ENCODE measurements around the gene PLEKHA7. TPM values are rescaled to one million over a fixed set of nuclear protein-coding genes. Genes with fewer than 3 reads are reported as not detected.

The PLEKHA7 gene
- total and polyA plus RNA-seq, 2 of the 8 experiments (the other 6 are each of a cell fraction or from before 2014, with no cell fraction given), result 11.4 to 25.6 TPM

GRCh38 chr11:16946477-16947282 is 67.5 kb downstream of the PLEKHA7 start:
- no peak overlapping the region for H2BK12ac ChIP-seq (ENCODE audit: low read depth, low read length)
- H3K36me3 ChIP-seq (ENCODE audit: control insufficient read depth in 2 of 4, insufficient read depth in 4 of 4, low read length in 3 of 4), result no peaks in the 10 kb centered on the region; a peak in 1 of 8 replicates
- no peak overlapping the region for H2BK5ac ChIP-seq (ENCODE audit: low read depth, low read length)
- H3K14ac ChIP-seq (ENCODE audit: insufficient read length), result no peak overlapping the region
- H3K79me1 ChIP-seq (ENCODE audit: low read depth, low read length), result peaks cover 4% of the 10 kb centered on the region; the same call in 1 of the 2 replicates
- H2BK20ac ChIP-seq (ENCODE audit: low read length), result no peak overlapping the region
- H3K23ac ChIP-seq (ENCODE audit: insufficient read length), result no peak overlapping the region
- H3K79me2 ChIP-seq (ENCODE audit: control insufficient read depth in 1 of 2, insufficient read depth in 2 of 2, low read length in 2 of 2), result peaks cover 0 to 3% of the 10 kb centered on the region in 2 experiments; a peak in 1 of 4 replicates
- no peak overlapping the region for H3K4ac ChIP-seq (replicated peaks; ENCODE audit: insufficient read length, low read depth, low read length)
- no peak overlapping the region for H3K18ac ChIP-seq (ENCODE audit: extremely low read depth, low read length)
- no peaks in the 10 kb centered on the region for H3K27me3 ChIP-seq (replicated peaks in 1 of 4; ENCODE audit: control insufficient read depth in 3 of 4, extremely low read depth in 1 of 4, insufficient read depth in 3 of 4, low read length in 3 of 4)
- H4K91ac ChIP-seq (replicated peaks; ENCODE audit: insufficient read length, low read length), result no peak overlapping the region
- H2BK15ac ChIP-seq (ENCODE audit: low read length), result no peak overlapping the region
- peaks cover 0 to 3% of the 10 kb centered on the region in 2 experiments for H4K20me1 ChIP-seq (replicated peaks in 1 of 2; ENCODE audit: control insufficient read depth in 1 of 2, insufficient read depth in 2 of 2, low read length in 2 of 2)
- no peak overlapping the region for H3K4me3 ChIP-seq (ENCODE audit: extremely low read depth in 1 of 4, insufficient read depth in 2 of 4, low read depth in 3 of 4, low read length in 4 of 4)
- 67% methylated on average over 6 of the region's 6 CpGs; no CpG with 5 or more reads in 1 of the 2 experiments for WGBS, 2 experiments (ENCODE audit: extremely low coverage in 1 of 2, insufficient coverage in 1 of 2, insufficient read length in 1 of 2, insufficient replicate concordance in 2 of 2, low coverage in 1 of 2, low lambda C conversion rate in 2 of 2, missing lambda C conversion rate in 1 of 2)
- H2AFZ ChIP-seq (ENCODE audit: low read length), result no peak overlapping the region
- H3K9ac ChIP-seq (replicated peaks in 1 of 4; ENCODE audit: extremely low read depth in 1 of 4, low read depth in 3 of 4, low read length in 3 of 4), result no peak overlapping the region
- TF ChIP-seq EGR1 (IDR thresholded peaks at IDR 0.05; ENCODE audit: borderline replicate concordance, low read depth, low read length) (0 out of 2 replicates have a peak, but pooled peaks have one; percentile 6), SP1 (IDR thresholded peaks at IDR 0.05; ENCODE audit: low read depth, low read length) (no peak)
- DNase-seq (ENCODE audit: low read depth in 1 of 2, low spot score in 2 of 2), result no peak
- no peak overlapping the region for H3K27ac ChIP-seq (ENCODE audit: low read depth, low read length)
- no peak overlapping the region for H2BK120ac ChIP-seq (replicated peaks; ENCODE audit: low read depth, low read length)
- ChIA-PET POLR2A (ENCODE audit: partially characterized antibody) (interaction anchor here (1.5 kb wide), 1 partner anchor 55 kb away, joined by 3 read pairs; no protein-coding TSS in a partner anchor), CTCF (ENCODE audit: partially characterized antibody) (interaction anchor here (0.7 to 2.7 kb wide), 5 partner anchors 12 to 116 kb away, joined by 3 to 7 read pairs (median 5); no protein-coding TSS in a partner anchor)
- H2AK5ac ChIP-seq (ENCODE audit: low read depth, low read length), result no peak overlapping the region
- no peaks in the 10 kb centered on the region for H3K9me3 ChIP-seq (ENCODE audit: insufficient read depth in 2 of 2, low read depth in 1 of 2, low read length in 1 of 2)
- H3K4me2 ChIP-seq (ENCODE audit: insufficient read depth in 1 of 2, low read depth in 2 of 2, low read length in 2 of 2), result peak overlapping the region in 1 of 2 experiments; percentile 28; a peak in 1 of 4 replicates
- H3K56ac ChIP-seq (replicated peaks; ENCODE audit: insufficient read length, low read depth, low read length), result no peak overlapping the region
- peaks cover 0 to 8% (median 4%) of the 10 kb centered on the region in 4 experiments; a peak in 4 of 7 replicates for H3K4me1 ChIP-seq (replicated peaks in 1 of 4; ENCODE audit: control insufficient read depth in 3 of 4, insufficient read depth in 4 of 4, low read length in 3 of 4)
- H4K8ac ChIP-seq (ENCODE audit: extremely low read depth, insufficient read depth, low read length), result no peak overlapping the region
- no peak for FAIRE-seq
- no peak overlapping the region for H4K5ac ChIP-seq (ENCODE audit: insufficient read length, low read depth, low read length)
- no peaks in the 10 kb centered on the region for H3K23me2 ChIP-seq (ENCODE audit: low read depth, low read length)
